HG02798 (cell line): Measurements from ENCODE around the gene CEP135.
"Not testable (repeated sequence)": the region's sequence is repeated elsewhere in the genome, so short reads cannot be mapped to it uniquely, and the experiment has no call there.

ENCODE experiments used
- ATAC-seq: cut with Tn5 transposase; IDR thresholded peaks from one replicate; pipeline ENCODE4 v1.9.1; 2021; ENCODE audit warnings: mild to moderate bottlenecking; ENCODE audit not compliant: unreplicated experiment, poor library complexity

The CEP135 gene

GRCh38 chr4:56062526-56063145 is 113.9 kb downstream of the CEP135 start:
- no peak for ATAC-seq

- no peak for ATAC-seq
Measured at GRCh38 chr4:56066493-56066892, 117.7 kb downstream of the CEP135 start.

- ATAC-seq = no peak
Measured at GRCh38 chr4:56067826-56068225, 119.1 kb downstream of the CEP135 start.

- not testable (repeated sequence) for ATAC-seq
Measured at GRCh38 chr4:56072730-56073129, 124.0 kb downstream of the CEP135 start.

GRCh38 chr4:56077676-56078075 is 128.9 kb downstream of the CEP135 start:
- ATAC-seq = no peak

- ATAC-seq = no peak
Measured at GRCh38 chr4:56078866-56079265, 130.1 kb downstream of the CEP135 start.

- ATAC-seq = no peak
Measured at GRCh38 chr4:56080384-56080783, 131.6 kb downstream of the CEP135 start.

- no peak for ATAC-seq
Measured at GRCh38 chr4:56082829-56083228, 134.1 kb downstream of the CEP135 start.
